ENCODE measurements around the gene USP17L12.
"Not testable (repeated sequence)": the region's sequence is repeated elsewhere in the genome, so short reads cannot be mapped to it uniquely, and the experiment has no call there.

USP17L12 gene

GRCh38 chr4:9262572-9262971 is 42.6 kb downstream of the USP17L12 start, which contains the start of gene USP17L21:
TSS of gene USP17L21 (plus strand) at chr4:9262872. CDS start at chr4:9262872, 0 bp downstream.
- H3K9ac ChIP-seq (ENCODE audit: low read length); H3K4me1 ChIP-seq (ENCODE audit: control insufficient read depth, low read depth, low read length); H3K27me3 ChIP-seq (ENCODE audit: control insufficient read depth, insufficient read depth, low read length); H3K9me3 ChIP-seq (ENCODE audit: control insufficient read depth, low read depth, low read length); H3K27ac ChIP-seq (ENCODE audit: low read length); H3K4me3 ChIP-seq (ENCODE audit: low read length); H3K36me3 ChIP-seq (ENCODE audit: control insufficient read depth, low read depth, low read length): not testable (repeated sequence)

DNA sequence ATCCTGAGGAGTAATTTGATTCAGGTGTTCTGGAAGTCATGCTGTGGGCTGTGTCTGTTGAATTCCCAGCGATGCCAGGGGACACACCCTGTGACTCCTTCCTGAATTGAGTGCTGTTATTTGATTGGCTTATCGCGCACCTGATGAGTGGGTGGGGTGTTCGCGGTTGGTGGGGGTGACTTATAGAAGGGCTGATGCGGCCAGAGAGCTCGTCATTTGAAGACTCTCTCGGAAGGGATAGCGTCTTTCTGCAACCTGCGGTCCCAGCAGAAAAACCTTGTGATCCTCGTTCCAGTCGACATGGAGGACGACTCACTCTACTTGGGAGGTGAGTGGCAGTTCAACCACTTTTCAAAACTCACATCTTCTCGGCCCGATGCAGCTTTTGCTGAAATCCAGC is 47.4 kb downstream of the USP17L12 start, which contains the start of gene USP17L22:
USP17L22 (plus strand) TSS at position 301 of the 400 bp plus-strand sequence; CDS start at position 301, 0 bp downstream.
- H3K27ac ChIP-seq (ENCODE audit: low read length); H3K9ac ChIP-seq (ENCODE audit: low read length); H3K4me1 ChIP-seq (ENCODE audit: control insufficient read depth, low read depth, low read length); H3K27me3 ChIP-seq (ENCODE audit: control insufficient read depth, insufficient read depth, low read length); H3K9me3 ChIP-seq (ENCODE audit: control insufficient read depth, low read depth, low read length); H3K4me3 ChIP-seq (ENCODE audit: low read length); H3K36me3 ChIP-seq (ENCODE audit: control insufficient read depth, low read depth, low read length): not testable (repeated sequence)
